Activated CD8-positive, alpha-beta memory T cell treated with anti-CD3 and anti-CD28 coated beads, Interleukin-2, amount 10 ng/mL, durations not matched to agents 7 days and 5 days (primary cell): ENCODE data around the gene RNMT. TPM values are rescaled to one million over a fixed set of nuclear protein-coding genes. Genes with fewer than 3 reads are reported as not detected.
A peak's percentile ranks its signal among the peaks of the same experiment; 100 is the strongest.

Experiments used
- ATAC-seq: fragments of 150-1000 bp; cut with Tn5 transposase; one replicate; pipeline ENCODE4 v1.10.0; 2021; ENCODE audit warnings: moderate library complexity
- CTCF ChIA-PET: fragments of 350-600 bp; sonication (Branson Sonifier 250); formaldehyde crosslinking; loops from one replicate; lab custom pipeline; 2021; ENCODE audit warnings: antibody characterized with exemption; lab: Charles Lee
- DNase-seq: peaks from one replicate; pipeline ENCODE4 v3.0.0-alpha.2; 2020
- H3K27ac Mint-ChIP-seq: one replicate; pipeline ENCODE4 v1.8.0; 2021; ENCODE audit warnings: mild to moderate bottlenecking, mixed read lengths
- H3K27me3 Mint-ChIP-seq: one replicate; pipeline ENCODE4 v1.8.0; 2021; ENCODE audit warnings: mixed read lengths
- H3K36me3 Mint-ChIP-seq: one replicate; pipeline ENCODE4 v1.8.0; 2021; ENCODE audit warnings: mild to moderate bottlenecking, mixed read lengths
- H3K4me1 Mint-ChIP-seq: one replicate; pipeline ENCODE4 v1.8.0; 2021; ENCODE audit warnings: mixed read lengths
- H3K4me3 Mint-ChIP-seq: one replicate; pipeline ENCODE4 v1.8.0; 2021; ENCODE audit warnings: mild to moderate bottlenecking, moderate library complexity, mixed read lengths
- H3K9me3 Mint-ChIP-seq: one replicate; pipeline ENCODE4 v1.8.0; 2022; ENCODE audit warnings: low read depth, mixed read lengths
- total RNA-seq, 2 experiments: library from RNA; stranded (reverse); gene quantifications; one replicate each; pipeline ENCODE4 v1.2.3, GENCODE V29; 2021

Gene RNMT
- total RNA-seq, 2 experiments from 2014 or later = 28.0 to 35.5 TPM

DNA sequence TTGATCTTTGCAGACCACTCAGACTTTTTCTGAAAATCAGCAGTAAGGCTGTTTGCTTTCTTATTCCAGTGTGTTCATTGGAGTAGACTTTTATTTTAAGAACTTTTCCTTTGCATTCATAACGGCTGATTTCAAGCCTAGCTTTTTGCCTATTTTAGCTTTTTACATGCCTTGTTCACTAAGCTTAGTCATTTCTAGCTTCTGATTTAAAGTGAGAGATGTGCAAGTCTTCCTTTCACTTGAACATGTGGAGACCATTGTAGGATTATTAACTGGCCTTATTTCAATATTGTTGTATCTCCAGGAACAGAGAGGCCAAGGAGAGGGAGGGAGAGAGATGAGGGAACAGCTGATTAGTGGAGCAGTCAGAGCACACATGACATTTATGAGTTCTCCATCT, 32.1 kb downstream of the RNMT start:
- CTCF ChIA-PET = no interaction called here
- Mint-ChIP-seq H3K9me3 (no peaks in the 10 kb centered on the region), H3K36me3 (peaks cover 73% of the 10 kb centered on the region), H3K27ac (no peak overlapping the region), H3K4me3 (no peak overlapping the region), H3K4me1 (peaks cover 12% of the 10 kb centered on the region), H3K27me3 (no peaks in the 10 kb centered on the region)
- ATAC-seq (no peak), DNase-seq (no peak)

DNA sequence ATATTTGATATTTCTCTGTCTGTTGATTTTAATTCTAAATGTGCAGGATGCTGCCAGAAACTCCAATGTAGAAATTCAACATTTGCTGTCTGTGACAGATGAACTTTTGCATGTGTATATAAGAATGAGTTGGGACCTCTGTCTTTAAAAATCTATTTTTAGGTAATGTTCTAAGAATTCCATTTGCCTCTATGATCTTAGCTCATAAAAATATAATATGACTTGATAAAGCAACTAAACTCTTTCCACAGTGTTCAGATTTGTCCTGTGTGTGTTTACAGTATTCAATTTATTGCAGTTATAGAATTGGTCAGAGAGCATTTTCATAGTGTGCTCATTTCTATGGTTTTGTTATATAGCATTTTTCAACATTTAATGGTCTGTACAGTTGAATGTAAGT, 33.6 kb downstream of the RNMT start:
- Mint-ChIP-seq H3K9me3 (no peaks in the 10 kb centered on the region), H3K4me1 (peaks cover 12% of the 10 kb centered on the region), H3K4me3 (no peak overlapping the region), H3K27me3 (no peaks in the 10 kb centered on the region), H3K36me3 (peaks cover 68% of the 10 kb centered on the region), H3K27ac (no peak overlapping the region)
- CTCF ChIA-PET = no interaction called here
- ATAC-seq = no peak
- no peak for DNase-seq

DNA sequence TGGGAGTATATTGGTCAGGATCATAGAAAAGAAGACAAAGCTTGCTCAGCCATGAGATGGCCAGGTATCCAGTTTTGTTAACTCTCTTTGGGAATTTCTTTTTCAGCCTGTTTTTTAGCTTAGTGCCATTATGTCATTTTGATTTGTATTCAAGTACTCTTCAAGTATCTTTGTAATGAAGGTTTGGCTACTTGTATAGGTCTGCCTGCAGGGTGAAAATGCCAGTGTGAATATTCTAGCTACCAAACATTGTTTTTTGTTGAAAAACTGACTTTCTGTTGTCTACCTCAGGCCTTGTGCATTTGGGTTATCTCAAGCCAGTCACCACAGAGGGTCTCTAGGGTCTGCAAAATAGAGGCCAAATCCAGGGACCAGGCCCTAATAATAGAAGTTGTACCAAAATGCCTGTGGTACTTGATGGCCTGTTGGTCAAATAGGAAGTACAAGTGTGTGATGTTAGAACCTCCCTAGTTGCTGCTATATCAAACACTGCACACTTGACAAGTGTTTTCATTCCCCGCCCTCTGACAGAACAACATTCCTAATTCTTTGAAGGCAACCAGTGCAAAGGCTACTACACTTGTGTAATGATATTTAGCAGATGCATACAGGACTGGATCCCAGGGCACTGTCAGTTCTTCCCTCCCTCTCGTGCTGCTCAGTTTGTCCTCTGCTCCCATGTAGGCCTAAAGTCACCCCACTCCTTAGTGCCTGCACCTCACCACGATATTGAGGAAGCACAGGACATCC, 36.4 kb downstream of the RNMT start:
- Mint-ChIP-seq H3K9me3 (peaks cover 3% of the 10 kb centered on the region), H3K27ac (no peak overlapping the region), H3K36me3 (peaks cover 47% of the 10 kb centered on the region), H3K4me1 (peaks cover 9% of the 10 kb centered on the region), H3K27me3 (peaks cover 6% of the 10 kb centered on the region), H3K4me3 (no peak overlapping the region)
- ATAC-seq (no peak), DNase-seq (no peak)
- CTCF ChIA-PET = no interaction called here

- Mint-ChIP-seq H3K36me3 (no peaks in the 10 kb centered on the region), H3K27me3 (peaks cover 24% of the 10 kb centered on the region), H3K4me3 (no peak overlapping the region), H3K4me1 (no peaks in the 10 kb centered on the region), H3K9me3 (no peaks in the 10 kb centered on the region), H3K27ac (no peak overlapping the region)
- CTCF ChIA-PET = no interaction called here
- ATAC-seq (no peak), DNase-seq (no peak)
Observed at GRCh38 chr18:13775058-13775457, 48.6 kb downstream of the RNMT start.

GRCh38 chr18:13791181-13791580, 64.7 kb downstream of the RNMT start:
- no peaks in the 10 kb centered on the region for H3K9me3 Mint-ChIP-seq
- ATAC-seq (no peak), DNase-seq (no peak)
- no peaks in the 10 kb centered on the region for H3K36me3 Mint-ChIP-seq
- peaks cover 27% of the 10 kb centered on the region for H3K27me3 Mint-ChIP-seq
- H3K4me1 Mint-ChIP-seq = no peaks in the 10 kb centered on the region
- no peak overlapping the region for H3K27ac Mint-ChIP-seq
- CTCF ChIA-PET = no interaction called here
- no peak overlapping the region for H3K4me3 Mint-ChIP-seq

GRCh38 chr18:13793819-13794218, 67.3 kb downstream of the RNMT start:
- Mint-ChIP-seq H3K4me3 (no peak overlapping the region), H3K4me1 (no peaks in the 10 kb centered on the region), H3K27me3 (peaks cover 34% of the 10 kb centered on the region), H3K36me3 (no peaks in the 10 kb centered on the region), H3K9me3 (no peaks in the 10 kb centered on the region), H3K27ac (no peak overlapping the region)
- ATAC-seq (no peak), DNase-seq (no peak)
- CTCF ChIA-PET = no interaction called here

- no peak for ATAC-seq
- CTCF ChIA-PET = interaction anchor here (1.4 kb wide), 1 partner anchor 16 kb away, joined by 4 read pairs; no protein-coding TSS in a partner anchor
- H3K4me3 Mint-ChIP-seq = no peak overlapping the region
- no peaks in the 10 kb centered on the region for H3K36me3 Mint-ChIP-seq
- H3K27me3 Mint-ChIP-seq = peaks cover 41% of the 10 kb centered on the region
- H3K4me1 Mint-ChIP-seq = peaks cover 7% of the 10 kb centered on the region
- DNase-seq = no peak
- no peak overlapping the region for H3K27ac Mint-ChIP-seq
- no peaks in the 10 kb centered on the region for H3K9me3 Mint-ChIP-seq
Observed at GRCh38 chr18:13796515-13796914, 70.0 kb downstream of the RNMT start.

DNA sequence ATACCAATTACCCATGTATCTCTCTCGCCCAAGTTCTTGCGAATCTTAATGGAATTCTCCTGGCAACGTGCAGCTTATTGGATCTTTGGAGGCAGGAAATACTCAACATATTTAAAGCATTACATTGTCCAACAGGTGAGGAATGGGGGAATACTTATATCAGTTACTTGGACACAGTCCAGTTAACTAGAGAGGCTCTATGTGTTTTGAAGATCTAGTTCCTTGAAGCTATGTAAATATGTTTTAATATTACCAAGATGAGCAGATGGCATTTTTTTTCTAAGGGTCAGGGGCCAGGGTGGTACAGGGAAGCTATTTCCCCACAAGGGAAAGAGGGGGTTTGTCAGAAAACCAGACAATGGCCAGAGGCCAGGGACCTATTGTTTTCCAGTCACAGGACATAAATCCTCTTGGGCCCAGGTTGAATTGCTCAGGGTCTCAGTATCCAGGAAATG, 70.7 kb downstream of the RNMT start:
- Mint-ChIP-seq H3K4me3 (no peak overlapping the region), H3K36me3 (no peaks in the 10 kb centered on the region), H3K9me3 (no peaks in the 10 kb centered on the region), H3K4me1 (peaks cover 7% of the 10 kb centered on the region), H3K27ac (no peak overlapping the region), H3K27me3 (peaks cover 44% of the 10 kb centered on the region)
- CTCF ChIA-PET = interaction anchor here (1.4 kb wide), 1 partner anchor 15 kb away, joined by 4 read pairs; no protein-coding TSS in a partner anchor
- DNase-seq = no peak
- ATAC-seq = no peak

- CTCF ChIA-PET = no interaction called here
- H3K36me3 Mint-ChIP-seq = no peaks in the 10 kb centered on the region
- no peak overlapping the region for H3K27ac Mint-ChIP-seq
- H3K27me3 Mint-ChIP-seq = peaks cover 59% of the 10 kb centered on the region
- no peaks in the 10 kb centered on the region for H3K9me3 Mint-ChIP-seq
- no peak overlapping the region for H3K4me3 Mint-ChIP-seq
- DNase-seq (no peak), ATAC-seq (no peak)
- peaks cover 7% of the 10 kb centered on the region for H3K4me1 Mint-ChIP-seq
Observed at GRCh38 chr18:13799396-13799795, 72.9 kb downstream of the RNMT start.

- Mint-ChIP-seq H3K27me3 (peaks cover 69% of the 10 kb centered on the region), H3K4me3 (no peak overlapping the region), H3K36me3 (no peaks in the 10 kb centered on the region), H3K9me3 (no peaks in the 10 kb centered on the region), H3K4me1 (peaks cover 7% of the 10 kb centered on the region), H3K27ac (no peak overlapping the region)
- peak; percentile 90 for ATAC-seq
- DNase-seq = peak; percentile 64
- CTCF ChIA-PET = interaction anchor here (0.8 to 3.7 kb wide), 3 partner anchors 12 to 298 kb away, joined by 3 to 13 read pairs (median 3); no protein-coding TSS in a partner anchor
Observed at GRCh38 chr18:13800505-13801259, 74.2 kb downstream of the RNMT start.

DNA sequence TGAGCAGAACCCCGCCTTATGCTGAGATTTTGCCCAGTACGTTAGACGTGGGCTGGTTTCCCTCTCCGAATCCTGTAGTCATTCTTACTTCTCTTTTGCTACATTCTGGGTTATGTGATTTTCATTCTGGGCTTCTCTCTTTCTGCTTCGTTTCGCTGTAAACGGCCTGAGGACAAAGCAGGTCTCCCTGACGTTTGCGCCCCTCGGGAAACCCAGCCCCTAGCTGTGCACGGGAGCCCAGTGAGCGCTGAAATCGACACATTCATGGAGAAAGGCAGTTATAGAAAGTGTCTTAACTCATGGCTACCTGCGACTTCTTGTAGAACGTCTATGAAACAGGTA, 74.8 kb downstream of the RNMT start:
- CTCF ChIA-PET = interaction anchor here (3.7 kb wide), 1 partner anchor 12 kb away, joined by 13 read pairs; no protein-coding TSS in a partner anchor
- no peak overlapping the region for H3K4me3 Mint-ChIP-seq
- peaks cover 7% of the 10 kb centered on the region for H3K4me1 Mint-ChIP-seq
- no peaks in the 10 kb centered on the region for H3K9me3 Mint-ChIP-seq
- no peak overlapping the region for H3K27ac Mint-ChIP-seq
- DNase-seq (no peak), ATAC-seq (no peak)
- H3K36me3 Mint-ChIP-seq = no peaks in the 10 kb centered on the region
- H3K27me3 Mint-ChIP-seq = peaks cover 71% of the 10 kb centered on the region

GRCh38 chr18:13804305-13804704, 77.8 kb downstream of the RNMT start:
- Mint-ChIP-seq H3K4me3 (no peak overlapping the region), H3K4me1 (peaks cover 7% of the 10 kb centered on the region), H3K36me3 (no peaks in the 10 kb centered on the region), H3K27me3 (peaks cover 63% of the 10 kb centered on the region), H3K27ac (no peak overlapping the region), H3K9me3 (no peaks in the 10 kb centered on the region)
- CTCF ChIA-PET = interaction anchor here (2.7 kb wide), 1 partner anchor 20 kb away, joined by 7 read pairs; the partner anchor contains the start of gene MC5R
- no peak for DNase-seq
- no peak for ATAC-seq

GRCh38 chr18:13808294-13809042, 82.0 kb downstream of the RNMT start:
- Mint-ChIP-seq H3K27me3 (peaks cover 49% of the 10 kb centered on the region), H3K9me3 (no peaks in the 10 kb centered on the region), H3K27ac (no peak overlapping the region), H3K4me1 (no peaks in the 10 kb centered on the region), H3K36me3 (no peaks in the 10 kb centered on the region), H3K4me3 (no peak overlapping the region)
- ATAC-seq (no peak), DNase-seq (no peak)
- CTCF ChIA-PET = no interaction called here
